K562 (cell line): ENCODE measurements around the gene LBHD2. TPM values are rescaled to one million over a fixed set of nuclear protein-coding genes. Genes with fewer than 3 reads are reported as not detected.

ENCODE experiments used
- CTCFL ChIP-seq: IDR thresholded peaks from 2 replicates; pipeline ENCODE4 v1.6.1; 2011; ENCODE audit warnings: borderline replicate concordance, low read depth, mild to moderate bottlenecking, moderate library complexity, low read length; ENCODE audit not compliant: insufficient read depth, poor library complexity, severe bottlenecking
- CXXC5 ChIP-seq: fragments of 250-450 bp; sonication (Bioruptor Pico); IDR thresholded peaks from 2 replicates; pipeline ENCODE4 v1.8.0; 2022; ENCODE audit warnings: inconsistent platforms, mild to moderate bottlenecking, moderate library complexity
- EP400 ChIP-seq: fragments of 450-650 bp; IDR thresholded peaks from 2 replicates; pipeline ENCODE4 v1.6.1; 2017; ENCODE audit warnings: antibody characterized with exemption, mild to moderate bottlenecking, moderate library complexity
- FOXM1 ChIP-seq, 2 experiments: fragments of 450-650 bp in 1 of 2; sonication (generic) in 1 of 2; formaldehyde crosslinking in 1 of 2; IDR thresholded peaks; 2 replicates each; pipeline versions ENCODE4 v1.6.1 to v1.9.0; 2017 to 2022; ENCODE audit warnings: low read depth in 2 of 2, mild to moderate bottlenecking in 2 of 2, missing genetic modification reagents in 1 of 2, moderate library complexity in 1 of 2
- GATA2 ChIP-seq: sonication (generic); formaldehyde crosslinking; IDR thresholded peaks from 2 replicates; pipeline ENCODE4 v1.4.0; 2020; ENCODE audit warnings: mild to moderate bottlenecking, missing genetic modification reagents
- KDM4B ChIP-seq, 2 experiments: fragments of 450-650 bp in 1 of 2; sonication (generic) in 1 of 2; IDR thresholded peaks; 2 replicates each; pipeline ENCODE4 v1.6.1; 2016 to 2017; ENCODE audit warnings: borderline replicate concordance in 2 of 2, antibody characterized with exemption in 1 of 2, low read depth in 1 of 2, mild to moderate bottlenecking in 1 of 2
- LEF1 ChIP-seq: fragments of 450-650 bp; IDR thresholded peaks from 2 replicates; pipeline ENCODE4 v1.6.1; 2016; ENCODE audit warnings: mild to moderate bottlenecking
- MCM7 ChIP-seq, 2 experiments: fragments of 450-650 bp; IDR thresholded peaks; 2 replicates each; pipeline ENCODE4 v1.6.1; 2016 to 2018
- NCOA6 ChIP-seq: fragments of 450-650 bp; IDR thresholded peaks from 2 replicates; pipeline ENCODE4 v1.6.1; 2017; ENCODE audit warnings: mild to moderate bottlenecking
- NFIX ChIP-seq: fragments of 250-450 bp; sonication (Bioruptor Pico); IDR thresholded peaks from 2 replicates; pipeline ENCODE4 v1.4.0; 2020; ENCODE audit warnings: low read depth, mild to moderate bottlenecking, moderate library complexity
- PML ChIP-seq: IDR thresholded peaks from 2 replicates; pipeline ENCODE4 v1.6.1; 2012; ENCODE audit warnings: low read length, inconsistent platforms
- RBM39 ChIP-seq: fragments of 200-400 bp; formaldehyde crosslinking; optimal IDR thresholded peaks from 2 replicates; pipeline ENCODE3; 2018; ENCODE audit warnings: low read depth, low read length
- SAFB ChIP-seq: fragments of 200-400 bp; formaldehyde crosslinking; IDR thresholded peaks from 2 replicates; pipeline ENCODE4 v1.6.1; 2017; ENCODE audit warnings: low read depth, low read length, borderline replicate concordance
- SMC3 ChIP-seq: conservative IDR thresholded peaks from 2 replicates; pipeline ENCODE4 v1.6.1; 2011; ENCODE audit warnings: low read depth, low read length, improper control_type of control experiment; ENCODE audit not compliant: insufficient read depth
- SOX6 ChIP-seq: fragments of 450-650 bp; IDR thresholded peaks from 2 replicates; pipeline ENCODE4 v1.6.1; 2014; ENCODE audit warnings: mild to moderate bottlenecking
- VEZF1 ChIP-seq: fragments of 200-800 bp; sonication (Bioruptor generic); IDR thresholded peaks from 2 replicates; pipeline ENCODE4 v1.6.1; 2017; ENCODE audit warnings: missing genetic modification characterization, missing compliant biosample characterization
- ZEB2 ChIP-seq: fragments of 450-650 bp; IDR thresholded peaks from 2 replicates; pipeline ENCODE4 v1.6.1; 2016
- ZFP36 ChIP-seq: fragments of 150-350 bp; IDR thresholded peaks from 2 replicates; pipeline ENCODE4 v1.6.1; 2018; ENCODE audit warnings: low read length, low read depth; ENCODE audit not compliant: partially characterized antibody
- ZNF165 ChIP-seq: fragments of 250-450 bp; sonication (Bioruptor Pico); IDR thresholded peaks from 2 replicates; pipeline ENCODE4 v1.4.0; 2020; ENCODE audit warnings: borderline replicate concordance
- ZNF184 ChIP-seq: sonication (generic); formaldehyde crosslinking; IDR thresholded peaks from 2 replicates; pipeline ENCODE4 v1.5.0; 2020; ENCODE audit warnings: missing genetic modification reagents
- ZNF239 ChIP-seq: fragments of 250-450 bp; sonication (Bioruptor Pico); IDR thresholded peaks from 2 replicates; pipeline ENCODE4 v1.4.0; 2020; ENCODE audit warnings: mild to moderate bottlenecking
- ZNF311 ChIP-seq: fragments of 250-450 bp; sonication (Bioruptor Pico); IDR thresholded peaks from 2 replicates; pipeline ENCODE4 v1.4.0; 2020; ENCODE audit warnings: mild to moderate bottlenecking, moderate library complexity
- ZNF551 ChIP-seq: fragments of 250-450 bp; sonication (Bioruptor Pico); IDR thresholded peaks from 2 replicates; pipeline ENCODE4 v1.5.0; 2021; ENCODE audit warnings: mild to moderate bottlenecking, moderate library complexity
- ZNF57 ChIP-seq: fragments of 450-650 bp; formaldehyde crosslinking; IDR thresholded peaks from 2 replicates; pipeline ENCODE4 v1.4.0; 2020; ENCODE audit warnings: mild to moderate bottlenecking, moderate library complexity
- ZNF764 ChIP-seq: fragments of 250-450 bp; sonication (Bioruptor Pico); IDR thresholded peaks from 2 replicates; pipeline ENCODE4 v1.4.0; 2020; ENCODE audit warnings: low read depth, mild to moderate bottlenecking, moderate library complexity
- polyA plus RNA-seq, 8 experiments: library from polyadenylated mRNA; depleted of rRNA in 4 of 8; stranded (reverse) in 5 of 8; unstranded in 3 of 8; fragments of >200 nt; fragmentation: Nextera tagmentation in 2 of 8; fragmentation: Illumina TruSeq in 1 of 8; extraction: Ambion mirVana in 2 of 8; extraction: Trizol in 1 of 8; gene quantifications; 2 replicates each; pipeline versions ENCODE4 v1.2.1 to v1.2.3, GENCODE V29; 2011 to 2014; ENCODE audit warnings: inconsistent platforms in 1 of 8, missing spikeins in 1 of 8
- total RNA-seq, 7 experiments: library from RNA; depleted of rRNA in 6 of 7; stranded (reverse); fragments of >200 nt in 6 of 7; fragmentation: Illumina TruSeq in 2 of 7; extraction: Trizol in 2 of 7; gene quantifications; 2 replicates each; pipeline versions ENCODE4 v1.2.1 to v1.2.3, GENCODE V29; 2011 to 2021; ENCODE audit warnings: low replicate concordance in 1 of 7

Gene LBHD2
- total and polyA plus RNA-seq, 9 of the 15 experiments (the other 6 are each of a cell fraction or from before 2014, with no cell fraction given), result not detected

- TF ChIP-seq CTCFL, result no peak
- TF ChIP-seq MCM7 (IDR thresholded peaks at IDR 0.05), result no peak
- 0 out of 2 replicates have a peak, but pooled peaks have one; percentile 37 for TF ChIP-seq CXXC5 (CRISPR knock-in tag)
- TF ChIP-seq NCOA6, result no peak
- TF ChIP-seq EP400, result no peak
- TF ChIP-seq ZFP36, result no peak
- no peak for TF ChIP-seq ZNF311
- no peak for TF ChIP-seq ZNF764 (CRISPR knock-in tag)
- TF ChIP-seq KDM4B (IDR thresholded peaks at IDR 0.05; ENCODE audit: borderline replicate concordance in 2 of 2, low read depth in 1 of 2), result peak in 1 of 2 experiments; percentile 76; a peak in 1 of 4 replicates
- no peak for TF ChIP-seq SAFB
- no peak for TF ChIP-seq ZNF551
- no peak for TF ChIP-seq ZNF57 (CRISPR knock-in tag)
- no peak for TF ChIP-seq RBM39
- no peak for TF ChIP-seq GATA2
- TF ChIP-seq ZNF165 (CRISPR knock-in tag), result no peak
- TF ChIP-seq VEZF1 (CRISPR knock-in tag), result peak; percentile 95
- peak; percentile 62; the same call in 1 of the 2 replicates for TF ChIP-seq SOX6
- no peak for TF ChIP-seq SMC3
- TF ChIP-seq ZEB2, result peak; percentile 73
- no peak for TF ChIP-seq ZNF184 (CRISPR knock-in tag)
- TF ChIP-seq NFIX (CRISPR knock-in tag), result peak; percentile 71
- no peak for TF ChIP-seq PML
- TF ChIP-seq ZNF239 (CRISPR knock-in tag), result no peak
- peak; percentile 75 for TF ChIP-seq LEF1
- TF ChIP-seq FOXM1 (IDR thresholded peaks at IDR 0.05; ENCODE audit: low read depth), result no peak
- no peak for TF ChIP-seq FOXM1 (CRISPR knock-in tag; IDR thresholded peaks at IDR 0.05; ENCODE audit: low read depth)
Measured at GRCh38 chr14:103121846-103122584, 38.0 kb downstream of the LBHD2 start (continued).
